ENCODE measurements around the gene C2CD4D. TPM values are rescaled to one million over a fixed set of nuclear protein-coding genes. Genes with fewer than 3 reads are reported as not detected.

C2CD4D gene
- total RNA-seq, 1 donor from 2014 or later, result not detected

DNA sequence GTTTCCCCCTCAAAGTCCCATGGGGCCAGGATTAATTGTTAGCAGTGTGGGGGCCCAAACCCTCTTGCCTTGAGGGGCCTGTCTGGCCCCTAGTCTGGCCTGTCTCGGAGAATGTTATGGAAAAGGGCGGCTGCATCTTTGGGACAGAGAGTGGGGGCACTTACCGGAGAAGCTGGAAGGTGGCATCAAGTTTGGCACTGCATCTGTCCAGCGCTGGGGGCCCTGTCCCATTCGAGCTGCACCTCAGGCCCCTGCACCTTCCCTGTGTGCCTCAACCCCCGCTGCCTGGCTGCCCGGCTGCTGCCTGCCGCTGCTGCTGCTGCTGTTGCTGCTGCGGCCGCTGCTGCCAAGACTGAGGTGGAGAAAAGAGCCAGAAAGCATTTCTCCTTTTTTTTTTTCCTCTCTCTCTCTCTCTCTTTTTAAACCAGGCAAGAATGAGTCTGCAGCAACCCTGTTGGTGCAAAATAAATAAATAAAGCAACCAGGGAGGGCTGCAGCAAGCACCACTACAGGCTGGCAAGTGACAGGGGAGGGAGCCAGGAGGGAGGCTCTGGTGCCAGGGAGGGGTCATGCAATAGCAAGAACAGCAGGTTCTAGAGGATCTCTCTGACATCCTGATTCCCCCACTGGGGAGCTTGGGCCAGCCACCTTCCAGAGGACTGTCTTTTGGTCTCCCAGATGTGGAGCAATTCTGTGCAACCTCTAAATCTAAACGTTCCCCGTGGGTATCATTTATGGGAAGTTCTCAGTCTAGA, 34.4 kb downstream of the C2CD4D start, which contains the start of gene LINGO4:
Gene LINGO4, minus strand, starts transcription at position 354 of the 755 bp plus-strand sequence. CDS start 2,715 bp downstream, outside the sequence.
- no peaks in the 10 kb centered on the region for H3K4me1 ChIP-seq
- no peak for DNase-seq (ENCODE audit: extremely low spot score in 2 of 2)
- TF ChIP-seq POLR2A (IDR thresholded peaks at IDR 0.05), result no peak
- no peak for TF ChIP-seq POLR2AphosphoS5 (IDR thresholded peaks at IDR 0.05; ENCODE audit: insufficient read depth in 1 of 2, low read depth in 1 of 2)
- TF ChIP-seq, protein P1, sequence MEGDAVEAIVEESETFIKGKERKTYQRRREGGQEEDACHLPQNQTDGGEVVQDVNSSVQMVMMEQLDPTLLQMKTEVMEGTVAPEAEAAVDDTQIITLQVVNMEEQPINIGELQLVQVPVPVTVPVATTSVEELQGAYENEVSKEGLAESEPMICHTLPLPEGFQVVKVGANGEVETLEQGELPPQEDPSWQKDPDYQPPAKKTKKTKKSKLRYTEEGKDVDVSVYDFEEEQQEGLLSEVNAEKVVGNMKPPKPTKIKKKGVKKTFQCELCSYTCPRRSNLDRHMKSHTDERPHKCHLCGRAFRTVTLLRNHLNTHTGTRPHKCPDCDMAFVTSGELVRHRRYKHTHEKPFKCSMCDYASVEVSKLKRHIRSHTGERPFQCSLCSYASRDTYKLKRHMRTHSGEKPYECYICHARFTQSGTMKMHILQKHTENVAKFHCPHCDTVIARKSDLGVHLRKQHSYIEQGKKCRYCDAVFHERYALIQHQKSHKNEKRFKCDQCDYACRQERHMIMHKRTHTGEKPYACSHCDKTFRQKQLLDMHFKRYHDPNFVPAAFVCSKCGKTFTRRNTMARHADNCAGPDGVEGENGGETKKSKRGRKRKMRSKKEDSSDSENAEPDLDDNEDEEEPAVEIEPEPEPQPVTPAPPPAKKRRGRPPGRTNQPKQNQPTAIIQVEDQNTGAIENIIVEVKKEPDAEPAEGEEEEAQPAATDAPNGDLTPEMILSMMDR (IDR thresholded peaks at IDR 0.05), result no peak
- intact Hi-C loops (cut with DNase I), result no loop called here
- no peak within 1 kb of the TSS for H3K4me3 ChIP-seq
- no peak within 1 kb of the TSS for H3K27ac ChIP-seq
- no peaks in the 10 kb centered on the region for H3K36me3 ChIP-seq
- no peaks in the 10 kb centered on the region for H3K9me3 ChIP-seq
- H3K27me3 ChIP-seq, result no peaks in the 10 kb centered on the region

DNA sequence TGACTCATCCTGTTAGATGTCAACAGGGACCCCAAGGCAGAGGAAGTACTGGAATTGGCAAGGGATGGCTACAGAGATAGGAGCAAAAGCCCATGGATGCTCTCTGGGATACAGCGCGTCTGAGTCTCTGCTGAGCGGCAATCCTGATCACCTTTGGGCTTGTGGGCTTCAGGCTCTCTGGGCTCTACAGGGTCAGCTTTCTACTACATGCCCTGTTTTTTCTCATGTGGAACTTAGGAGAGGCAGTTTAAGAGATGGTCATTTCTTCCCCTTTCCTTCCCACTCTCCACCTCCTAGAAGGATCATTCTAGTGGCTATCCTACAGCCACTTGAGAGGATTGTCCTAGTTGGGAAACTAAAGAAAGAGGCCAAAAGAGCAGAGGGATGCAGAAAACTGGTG, 35.7 kb downstream of the C2CD4D start:
- no peak overlapping the region for H3K4me3 ChIP-seq
- H3K27ac ChIP-seq, result no peak overlapping the region
- DNase-seq (ENCODE audit: extremely low spot score in 2 of 2), result no peak
- intact Hi-C loops (cut with DNase I), result no loop called here
- TF ChIP-seq POLR2A (IDR thresholded peaks at IDR 0.05) (no peak), POLR2AphosphoS5 (IDR thresholded peaks at IDR 0.05; ENCODE audit: insufficient read depth in 1 of 2, low read depth in 1 of 2) (no peak)
- TF ChIP-seq, protein P1 (IDR thresholded peaks at IDR 0.05), result no peak
- H3K27me3 ChIP-seq, result no peaks in the 10 kb centered on the region
- H3K36me3 ChIP-seq, result no peaks in the 10 kb centered on the region
- no peaks in the 10 kb centered on the region for H3K9me3 ChIP-seq
- no peaks in the 10 kb centered on the region for H3K4me1 ChIP-seq

DNA sequence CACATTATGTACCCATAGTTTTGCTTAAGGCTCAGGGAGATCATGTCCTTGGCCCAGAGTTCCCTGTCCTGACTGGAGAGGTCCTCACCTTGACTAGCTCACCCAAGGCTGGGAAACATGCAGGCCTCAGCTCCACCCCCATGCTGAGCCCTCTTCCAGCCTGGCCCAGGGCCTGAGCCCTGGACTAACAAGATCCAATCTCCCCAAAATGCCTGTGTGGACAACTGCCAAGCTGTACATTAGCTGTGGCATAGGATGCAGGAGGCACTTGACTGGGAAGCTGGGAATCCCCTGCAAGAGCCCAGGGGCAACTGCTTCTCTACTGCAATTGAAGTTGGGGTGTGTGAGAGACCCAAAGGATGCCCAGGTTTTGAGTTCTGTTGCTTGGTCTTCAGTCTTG, 36.5 kb downstream of the C2CD4D start:
- H3K27ac ChIP-seq, result no peak overlapping the region
- intact Hi-C loops (cut with DNase I), result no loop called here
- H3K36me3 ChIP-seq, result no peaks in the 10 kb centered on the region
- H3K4me1 ChIP-seq, result no peaks in the 10 kb centered on the region
- DNase-seq (ENCODE audit: extremely low spot score in 2 of 2), result no peak
- H3K9me3 ChIP-seq, result no peaks in the 10 kb centered on the region
- no peak overlapping the region for H3K4me3 ChIP-seq
- no peaks in the 10 kb centered on the region for H3K27me3 ChIP-seq
- TF ChIP-seq, protein P1 (IDR thresholded peaks at IDR 0.05), result no peak
- no peak for TF ChIP-seq POLR2A (IDR thresholded peaks at IDR 0.05)
- no peak for TF ChIP-seq POLR2AphosphoS5 (IDR thresholded peaks at IDR 0.05; ENCODE audit: insufficient read depth in 1 of 2, low read depth in 1 of 2)

DNA sequence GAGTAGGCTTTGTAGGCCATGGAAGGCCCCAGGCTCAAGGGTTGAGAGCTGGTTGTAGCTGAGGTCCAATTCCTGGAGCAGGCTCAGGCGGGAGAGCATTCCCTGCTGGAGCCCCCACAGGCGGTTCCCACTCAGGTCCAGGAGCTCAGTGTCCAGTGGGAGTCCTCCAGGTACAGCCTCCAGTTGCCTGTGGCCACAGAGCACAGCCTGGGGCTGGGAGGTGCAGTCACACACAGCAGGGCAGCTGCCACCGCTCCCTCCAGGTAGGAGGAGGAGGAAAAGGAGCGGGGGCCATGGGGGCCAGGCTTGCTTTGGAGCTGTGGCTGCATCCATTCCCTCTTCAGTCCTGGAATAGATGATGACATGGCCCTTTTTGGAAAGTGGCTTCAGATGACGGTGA, 37.2 kb downstream of the C2CD4D start:
- DNase-seq (ENCODE audit: extremely low spot score in 2 of 2), result no peak
- intact Hi-C loops (cut with DNase I), result no loop called here
- H3K27me3 ChIP-seq, result no peaks in the 10 kb centered on the region

More for the DNA sequence above, 37.2 kb downstream of the C2CD4D start:
- TF ChIP-seq, protein P1 (IDR thresholded peaks at IDR 0.05), result no peak
- TF ChIP-seq POLR2AphosphoS5 (IDR thresholded peaks at IDR 0.05; ENCODE audit: insufficient read depth in 1 of 2, low read depth in 1 of 2) (no peak), POLR2A (IDR thresholded peaks at IDR 0.05) (no peak)
- Histone ChIP-seq H3K36me3 (no peaks in the 10 kb centered on the region), H3K9me3 (no peaks in the 10 kb centered on the region), H3K4me3 (no peak overlapping the region), H3K27ac (no peak overlapping the region), H3K4me1 (no peaks in the 10 kb centered on the region)
